GM19324 (cell line): Measurements from ENCODE around the gene BMPER.
A peak's percentile ranks its signal among the peaks of the same experiment; 100 is the strongest.

Experiments used
- ATAC-seq: cut with Tn5 transposase; IDR thresholded peaks from one replicate; pipeline ENCODE4 v1.9.1; 2021; ENCODE audit warnings: mild to moderate bottlenecking, moderate library complexity; ENCODE audit not compliant: unreplicated experiment, low FRiP score

The BMPER gene

DNA sequence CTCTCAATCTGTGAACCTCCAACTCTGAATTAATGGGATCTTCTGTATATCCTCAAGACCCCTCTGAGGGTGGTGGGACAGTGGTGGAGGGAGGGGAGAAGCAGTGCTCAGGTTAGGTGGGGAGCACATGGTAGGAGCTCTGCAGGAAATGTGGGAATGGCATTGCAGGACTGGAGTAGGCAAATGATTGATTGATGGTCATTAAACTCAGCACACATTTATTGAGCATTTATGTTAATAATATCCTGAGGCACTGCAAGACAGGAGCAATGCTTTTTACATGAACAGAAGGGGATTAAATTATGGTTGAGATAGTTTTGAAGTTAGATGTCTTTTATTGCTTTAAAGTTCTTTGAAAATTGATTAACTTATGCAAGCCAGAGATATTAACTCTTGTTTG lies 14.1 kb downstream of the BMPER start:
- no peak for ATAC-seq

GRCh38 chr7:33921216-33921938 lies 16.0 kb downstream of the BMPER start:
- no peak for ATAC-seq

DNA sequence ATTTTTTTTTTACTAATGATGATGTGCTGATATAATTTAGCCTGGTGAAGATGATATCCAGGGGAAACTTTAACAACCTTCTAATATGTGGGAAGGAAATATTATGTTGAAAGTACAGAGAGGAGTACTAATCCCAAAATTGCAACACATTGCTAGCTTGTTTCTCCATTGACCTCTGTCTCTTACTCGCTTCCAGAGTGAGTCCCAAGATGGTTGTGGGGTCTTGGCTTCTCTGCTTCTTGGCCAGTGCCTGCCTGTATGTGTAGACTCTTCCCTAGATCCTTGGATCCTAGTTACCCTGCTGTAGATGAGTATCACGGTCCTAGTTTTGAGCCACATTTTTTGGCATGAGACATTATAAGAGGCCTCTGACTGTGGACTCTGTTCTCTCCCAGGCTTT lies 17.5 kb downstream of the BMPER start:
- ATAC-seq: no peak

DNA sequence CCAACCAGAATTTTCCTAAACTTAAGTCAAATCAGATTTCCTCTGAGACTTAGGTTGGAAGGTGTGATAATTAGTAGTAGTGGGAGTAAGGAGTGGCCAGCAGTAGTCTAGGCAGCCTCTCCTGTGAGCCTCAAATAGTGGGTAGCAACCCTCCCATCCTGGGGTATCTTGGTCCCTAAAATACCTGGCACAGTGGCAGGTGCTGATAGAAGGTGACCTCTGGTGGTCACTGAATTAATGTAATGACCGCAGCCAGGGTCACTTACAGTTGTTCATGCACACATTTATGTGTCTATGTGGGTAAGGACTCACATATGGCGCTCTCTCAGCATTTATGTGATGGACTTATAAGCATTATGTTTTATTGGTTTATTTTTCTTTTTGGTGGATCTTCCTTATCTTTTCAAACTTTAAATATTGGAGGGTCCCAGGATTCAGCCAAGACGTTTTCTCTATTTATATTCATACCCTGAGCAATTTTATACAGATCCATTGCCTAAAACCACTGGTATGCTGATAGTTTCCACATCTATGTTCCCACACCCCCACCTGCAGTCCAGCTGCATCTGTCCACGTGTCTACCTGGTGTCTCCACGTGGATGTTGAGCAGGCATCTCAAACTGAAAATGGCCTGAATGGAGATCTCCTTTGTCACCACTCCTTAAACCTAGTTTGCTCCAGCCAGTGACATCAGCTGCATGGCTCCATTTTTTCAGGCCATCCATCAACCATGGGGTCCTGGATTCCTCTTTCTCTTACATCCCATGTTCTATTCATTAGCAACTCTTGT lies 18.3 kb downstream of the BMPER start:
- ATAC-seq: no peak

DNA sequence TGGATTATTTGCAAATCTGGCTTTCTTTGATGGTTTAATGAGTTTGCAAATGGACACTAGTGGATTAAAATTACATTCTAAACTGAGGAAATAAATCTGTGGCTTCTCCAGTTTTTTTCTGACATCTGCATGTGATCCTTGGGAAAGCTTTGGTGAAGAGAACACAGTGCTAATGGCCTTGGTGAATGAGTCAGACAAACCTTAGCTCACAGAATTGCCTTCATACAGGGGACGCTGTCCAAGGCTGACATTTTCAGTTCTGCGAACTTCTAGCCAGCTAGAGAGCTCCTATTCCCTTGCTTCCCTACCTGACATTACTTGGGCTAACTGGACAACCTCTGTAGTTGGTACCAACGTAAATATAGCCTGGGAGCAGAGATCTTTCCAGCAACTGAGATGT lies 21.2 kb downstream of the BMPER start:
- no peak for ATAC-seq

GRCh38 chr7:33928986-33929385 lies 23.6 kb downstream of the BMPER start:
- no peak for ATAC-seq

DNA sequence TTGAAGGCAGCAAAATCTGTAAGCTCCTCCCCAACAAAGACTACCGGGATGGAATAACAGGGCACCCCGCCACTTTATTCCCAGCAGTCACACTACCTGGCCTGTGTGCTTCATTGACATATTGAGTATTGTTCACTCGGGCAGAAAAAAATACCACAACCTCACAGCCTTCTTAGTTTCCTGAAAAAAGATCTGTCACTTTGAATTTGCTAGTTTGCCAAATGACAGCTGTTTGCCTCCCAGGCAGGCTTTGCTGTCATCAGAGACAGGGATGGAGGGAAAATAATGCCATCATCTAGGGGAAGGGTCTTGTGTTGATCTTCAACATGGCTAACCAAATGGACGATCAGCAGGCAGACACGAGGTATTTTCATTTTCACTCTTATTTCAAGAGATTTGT lies 26.9 kb downstream of the BMPER start:
- ATAC-seq: no peak

- ATAC-seq: peak; percentile 48
Measured at GRCh38 chr7:33932832-33933468, 27.6 kb downstream of the BMPER start.

DNA sequence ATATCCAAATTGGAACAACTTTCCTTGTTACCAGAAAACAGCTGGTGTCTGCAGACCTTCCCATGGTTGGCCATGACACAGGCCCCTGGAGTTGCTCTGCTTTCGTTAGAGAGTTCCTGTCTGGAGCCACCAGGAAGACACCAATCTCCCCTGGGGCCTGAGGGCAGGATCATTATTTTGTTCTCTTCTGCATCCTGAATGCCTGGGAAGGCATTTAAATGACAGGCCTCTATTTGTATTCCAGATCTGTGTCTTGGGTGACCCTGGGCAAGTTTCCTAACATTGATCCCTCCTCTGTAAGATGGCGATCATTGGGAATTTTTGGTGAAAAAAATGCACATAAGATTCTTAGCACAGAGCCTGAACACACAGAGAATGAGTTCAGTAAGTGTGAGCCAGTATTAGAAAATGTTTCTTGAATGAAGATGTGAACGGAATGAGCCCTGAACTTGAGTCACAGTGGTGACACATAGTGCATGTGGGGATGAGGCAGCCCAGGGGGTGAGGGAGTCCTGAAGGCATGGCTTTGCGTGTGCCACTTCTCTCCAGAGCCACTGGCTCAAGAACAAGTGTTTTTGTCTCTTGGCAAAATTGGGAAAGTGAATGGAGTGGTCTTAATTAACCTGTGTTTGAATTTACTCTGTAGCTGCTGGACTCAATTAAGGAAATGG lies 28.4 kb downstream of the BMPER start:
- no peak for ATAC-seq

DNA sequence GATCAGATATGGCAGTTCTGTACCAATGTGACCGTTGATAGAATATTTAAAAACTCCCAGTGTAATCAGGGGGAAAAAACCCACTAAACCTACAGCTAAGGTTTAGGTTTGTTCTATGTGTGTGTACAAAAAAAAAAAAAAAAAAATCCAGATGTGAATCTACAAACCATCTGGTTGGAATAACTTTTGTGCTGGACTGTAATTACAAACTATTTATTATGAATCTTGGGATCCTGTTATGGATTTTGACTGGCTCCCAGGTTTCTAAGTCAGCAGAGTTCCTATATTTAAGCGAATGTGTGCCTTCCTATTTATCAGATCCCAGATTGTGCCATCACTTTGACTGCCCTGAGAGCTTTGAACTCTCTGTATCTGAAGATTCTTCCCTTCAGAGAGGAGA lies 29.1 kb downstream of the BMPER start:
- no peak for ATAC-seq

DNA sequence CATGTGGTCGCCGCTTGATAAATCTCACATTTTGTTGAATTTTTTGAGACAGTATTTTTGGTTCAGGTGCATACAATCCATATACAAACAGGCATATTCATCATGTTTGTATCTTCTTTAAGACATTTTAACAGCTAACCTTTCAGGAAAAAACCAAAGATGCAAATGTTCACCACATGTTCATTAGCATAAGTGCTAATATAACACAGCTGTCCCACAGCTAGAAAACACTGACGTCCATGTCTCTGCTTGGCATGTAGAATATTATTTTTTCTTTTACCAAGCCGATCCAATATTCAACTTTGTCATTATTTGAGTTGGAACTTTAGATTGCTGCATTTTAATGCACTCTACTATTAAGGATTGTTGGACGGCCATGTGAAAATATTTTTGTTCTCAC lies 31.2 kb downstream of the BMPER start:
- no peak for ATAC-seq

DNA sequence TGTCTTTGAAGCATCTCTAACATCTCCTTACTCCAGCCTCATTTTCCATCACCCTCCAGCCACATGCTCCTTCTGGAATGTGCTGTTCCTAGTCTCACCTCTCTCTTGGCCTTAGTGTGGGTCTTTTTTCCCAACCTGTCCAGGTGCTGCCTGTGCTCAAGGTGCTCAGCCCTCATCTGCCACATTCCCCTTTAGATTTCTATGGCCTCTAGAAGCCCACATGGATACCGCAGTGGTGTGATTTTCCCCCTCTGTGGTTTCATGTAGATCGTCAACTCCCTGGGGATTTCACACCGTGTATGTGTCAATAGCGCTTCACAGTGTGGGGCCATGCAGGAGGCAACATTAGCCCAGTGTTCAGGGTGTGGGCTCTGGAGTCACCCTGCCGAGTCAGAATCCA lies 32.5 kb downstream of the BMPER start:
- ATAC-seq: no peak

DNA sequence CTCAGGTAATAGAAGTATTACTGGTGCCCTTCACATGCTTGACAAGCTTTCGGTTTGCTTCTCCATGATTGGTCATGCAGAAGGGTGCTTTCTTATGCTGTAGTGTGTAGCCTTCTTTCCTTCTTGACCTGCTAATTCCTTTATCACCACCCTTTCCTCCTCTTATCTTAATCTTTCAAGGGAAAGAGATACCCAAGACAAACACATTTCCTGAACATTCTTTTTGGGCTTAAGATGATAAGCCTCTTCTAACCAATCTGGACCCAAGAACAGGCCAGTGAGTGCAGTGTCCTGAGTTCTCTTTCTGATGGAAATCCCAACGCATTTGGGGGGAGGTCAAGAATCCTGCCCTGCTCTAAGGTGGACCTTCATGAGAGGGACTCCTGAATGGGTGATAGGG lies 33.8 kb downstream of the BMPER start:
- ATAC-seq: no peak

DNA sequence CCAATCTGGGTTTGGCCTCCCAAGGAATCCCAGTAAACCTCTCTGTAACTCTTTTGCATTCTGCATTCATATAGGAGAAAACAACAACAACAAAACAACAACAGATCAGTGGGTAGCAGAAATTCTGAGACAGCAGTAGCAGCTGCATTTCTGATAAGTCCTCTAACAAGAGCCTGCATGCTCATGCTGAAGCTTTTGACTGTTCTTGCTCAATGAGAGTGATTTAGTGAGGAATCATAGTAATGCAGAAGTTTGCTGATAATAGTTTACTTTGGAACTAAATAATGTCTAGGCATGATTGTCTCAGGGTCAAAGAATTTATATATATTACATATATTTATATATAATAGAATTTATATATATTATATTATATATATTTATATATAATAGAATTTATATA lies 35.2 kb downstream of the BMPER start:
- no peak for ATAC-seq

DNA sequence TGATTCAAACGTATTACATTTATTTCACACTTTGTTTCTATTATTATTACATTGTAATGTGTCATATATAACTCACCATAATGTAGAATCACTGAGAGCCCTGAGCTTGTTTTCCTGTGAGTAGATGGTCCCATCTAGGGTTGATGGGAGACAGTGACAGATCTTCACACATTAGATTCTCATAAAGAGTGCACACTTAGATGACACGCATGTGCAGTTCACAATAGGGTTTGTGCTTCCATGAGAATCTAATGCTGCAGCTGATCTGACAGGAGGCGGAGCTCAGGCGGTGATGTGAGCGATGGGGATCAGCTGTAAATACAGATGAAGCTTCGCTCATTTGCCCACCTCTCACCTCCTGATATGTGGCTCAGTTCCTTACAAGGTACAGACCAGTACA lies 36.1 kb downstream of the BMPER start:
- ATAC-seq: no peak

- ATAC-seq: no peak
Measured at GRCh38 chr7:33946094-33946699, 40.9 kb downstream of the BMPER start.

GRCh38 chr7:33950047-33950714 lies 44.8 kb downstream of the BMPER start:
- no peak for ATAC-seq

GRCh38 chr7:33952824-33953223 lies 47.5 kb downstream of the BMPER start:
- ATAC-seq: no peak

DNA sequence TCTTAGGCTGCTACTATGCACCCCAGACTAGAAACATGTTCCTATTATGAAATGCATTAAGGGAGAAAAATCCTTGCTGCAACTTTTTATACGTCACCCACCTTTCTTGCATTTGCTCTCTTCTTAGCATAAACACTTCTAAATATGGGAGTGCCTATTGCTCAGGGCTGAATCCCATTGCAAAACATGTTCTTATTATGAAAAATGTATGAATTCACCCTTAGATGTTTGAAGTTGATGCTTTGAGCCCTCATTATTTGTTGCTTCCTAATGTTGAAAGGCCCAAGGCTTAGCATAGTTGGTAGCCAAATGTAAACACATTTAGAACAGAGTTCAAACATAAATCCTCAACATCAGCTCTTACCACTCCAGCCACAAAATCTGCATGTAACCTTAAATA lies 52.8 kb downstream of the BMPER start:
- ATAC-seq: no peak

GRCh38 chr7:33959676-33960075 lies 54.3 kb downstream of the BMPER start:
- no peak for ATAC-seq
